H9 (cell line): ENCODE results near the gene AP3S1. TPM values are rescaled to one million over a fixed set of nuclear protein-coding genes. Genes with fewer than 3 reads are reported as not detected.

Experiments
- DNase-seq: peaks from one replicate; pipeline ENCODE4 v3.0.0-alpha.2; 2017
- H2AFZ ChIP-seq: one replicate; pipeline ENCODE4 v1.6.1; 2013; ENCODE audit warnings: mild to moderate bottlenecking, low read length, control low read depth, moderate library complexity
- H2AK5ac ChIP-seq: 2 replicates; pipeline ENCODE4 v1.6.1; 2013; ENCODE audit warnings: low read length, control low read depth, mixed read lengths; ENCODE audit not compliant: insufficient read length
- H2BK120ac ChIP-seq: one replicate; pipeline ENCODE4 v1.6.1; 2013; ENCODE audit warnings: low read depth, mild to moderate bottlenecking, low read length, control low read depth, inconsistent platforms; ENCODE audit not compliant: poor library complexity, severe bottlenecking
- H2BK12ac ChIP-seq: 2 replicates; pipeline ENCODE4 v1.6.1; 2013; ENCODE audit warnings: low read length, control low read depth, mixed read lengths, low read depth; ENCODE audit not compliant: insufficient read length
- H2BK15ac ChIP-seq: 2 replicates; pipeline ENCODE4 v1.6.1; 2013; ENCODE audit warnings: low read depth, low read length, control low read depth
- H2BK20ac ChIP-seq: one replicate; pipeline ENCODE4 v1.6.1; 2013; ENCODE audit warnings: low read depth, mild to moderate bottlenecking, low read length, control low read depth, inconsistent platforms; ENCODE audit not compliant: poor library complexity, severe bottlenecking
- H2BK5ac ChIP-seq: 2 replicates; pipeline ENCODE4 v1.6.1; 2013; ENCODE audit warnings: low read length, control low read depth, mixed read lengths; ENCODE audit not compliant: insufficient read length
- H3K14ac ChIP-seq: 2 replicates; pipeline ENCODE4 v1.6.1; 2013; ENCODE audit warnings: low read length, control low read depth; ENCODE audit not compliant: insufficient read depth
- H3K18ac ChIP-seq: 2 replicates; pipeline ENCODE4 v1.6.1; 2013; ENCODE audit warnings: low read depth, mild to moderate bottlenecking, mixed read lengths, low read length, control low read depth; ENCODE audit not compliant: insufficient read length
- H3K23ac ChIP-seq: 2 replicates; pipeline ENCODE4 v1.6.1; 2013; ENCODE audit warnings: low read length, control low read depth, mixed read lengths, low read depth; ENCODE audit not compliant: insufficient read length
- H3K23me2 ChIP-seq: 2 replicates; pipeline ENCODE4 v1.6.1; 2013; ENCODE audit warnings: low read depth, mild to moderate bottlenecking, mixed read lengths, low read length, control low read depth; ENCODE audit not compliant: insufficient read length, poor library complexity, severe bottlenecking
- H3K27ac ChIP-seq: 2 replicates; pipeline ENCODE4 v1.5.1; 2013; ENCODE audit warnings: low read length, control low read depth, mixed read lengths, low read depth; ENCODE audit not compliant: insufficient read length
- H3K27me3 ChIP-seq: 2 replicates; pipeline ENCODE4 v1.6.1; 2013; ENCODE audit warnings: low read length, control low read depth, inconsistent platforms; ENCODE audit not compliant: insufficient read depth
- H3K4ac ChIP-seq: 2 replicates; pipeline ENCODE4 v1.6.1; 2013; ENCODE audit warnings: low read depth, mild to moderate bottlenecking, control low read depth, inconsistent platforms, low read length, moderate library complexity
- H3K4me1 ChIP-seq: 2 replicates; pipeline ENCODE4 v1.6.1; 2013; ENCODE audit warnings: low read length, control low read depth, inconsistent platforms; ENCODE audit not compliant: insufficient read depth
- H3K4me2 ChIP-seq: 2 replicates; pipeline ENCODE4 v1.6.1; 2013; ENCODE audit warnings: low read length, control low read depth, mixed read lengths; ENCODE audit not compliant: insufficient read length, insufficient read depth
- H3K56ac ChIP-seq: 2 replicates; pipeline ENCODE4 v1.6.1; 2013; ENCODE audit warnings: low read depth, mild to moderate bottlenecking, mixed read lengths, low read length, control low read depth; ENCODE audit not compliant: insufficient read length
- H3K79me1 ChIP-seq: 2 replicates; pipeline ENCODE4 v1.6.1; 2013; ENCODE audit warnings: low read depth, mild to moderate bottlenecking, moderate library complexity, low read length, control low read depth, inconsistent platforms; ENCODE audit not compliant: insufficient read depth, poor library complexity, severe bottlenecking
- H3K79me2 ChIP-seq: 2 replicates; pipeline ENCODE4 v1.6.1; 2013; ENCODE audit warnings: low read length, control low read depth, inconsistent platforms; ENCODE audit not compliant: insufficient read depth
- H3K9ac ChIP-seq: 2 replicates; pipeline ENCODE4 v1.6.1; 2013; ENCODE audit warnings: low read length, control low read depth, mixed read lengths; ENCODE audit not compliant: insufficient read length; ENCODE audit errors: extremely low read depth
- H3K9me3 ChIP-seq: one replicate; pipeline ENCODE4 v1.6.1; 2013; ENCODE audit warnings: low read depth, low read length, inconsistent platforms; ENCODE audit not compliant: control insufficient read depth
- H3T11ph ChIP-seq: one replicate; pipeline ENCODE4 v1.6.1; 2013; ENCODE audit warnings: mild to moderate bottlenecking, low read length, control low read depth, inconsistent platforms
- H4K20me1 ChIP-seq: one replicate; pipeline ENCODE4 v1.6.1; 2013; ENCODE audit not compliant: control insufficient read depth, insufficient read length, insufficient read depth
- H4K5ac ChIP-seq: 2 replicates; pipeline ENCODE4 v1.6.1; 2013; ENCODE audit warnings: low read depth, mild to moderate bottlenecking, mixed read lengths, low read length, control low read depth; ENCODE audit not compliant: insufficient read length
- H4K8ac ChIP-seq: replicated peaks from 2 replicates; pipeline ENCODE4 v1.6.1; 2013; ENCODE audit warnings: low read length, control low read depth, mixed read lengths, low read depth; ENCODE audit not compliant: insufficient read length
- H4K91ac ChIP-seq: 2 replicates; pipeline ENCODE4 v1.6.1; 2013; ENCODE audit warnings: low read depth, mild to moderate bottlenecking, moderate library complexity, mixed read lengths, low read length, control low read depth; ENCODE audit not compliant: insufficient read length
- H3K27ac Mint-ChIP-seq, 3 experiments: 2 replicates in 2 of 3; 3 replicates in 1 of 3; pipeline ENCODE4 v1.8.0; 2020 to 2021; ENCODE audit warnings: mixed read lengths in 3 of 3, mild to moderate bottlenecking in 1 of 3, moderate library complexity in 1 of 3
- H3K27me3 Mint-ChIP-seq: 2 replicates; pipeline ENCODE4 v1.8.0; 2021; ENCODE audit warnings: low read depth, mild to moderate bottlenecking, moderate library complexity, mixed read lengths
- H3K36me3 Mint-ChIP-seq, 3 experiments: 2 replicates in 2 of 3; 3 replicates in 1 of 3; pipeline ENCODE4 v1.8.0; 2020 to 2021; ENCODE audit warnings: low read depth in 3 of 3, mixed read lengths in 3 of 3; ENCODE audit not compliant: insufficient read depth in 1 of 3
- H3K4me1 Mint-ChIP-seq, 2 experiments: 2 replicates each; pipeline ENCODE4 v1.8.0; 2020; ENCODE audit warnings: mixed read lengths in 2 of 2
- H3K4me3 Mint-ChIP-seq, 2 experiments: 2 replicates in 1 of 2; 3 replicates in 1 of 2; pipeline ENCODE4 v1.8.0; 2020 to 2021; ENCODE audit warnings: mild to moderate bottlenecking in 2 of 2, mixed read lengths in 2 of 2, moderate library complexity in 1 of 2
- H3K9me3 Mint-ChIP-seq, 2 experiments: 2 replicates in 1 of 2; 3 replicates in 1 of 2; pipeline ENCODE4 v1.8.0; 2020; ENCODE audit warnings: mild to moderate bottlenecking in 2 of 2, mixed read lengths in 2 of 2, moderate library complexity in 1 of 2
- CTCF ChIP-seq: fragments of 200-600 bp; sonication (generic); conservative IDR thresholded peaks from 3 replicates; pipeline ENCODE4 v1.8.0; 2021; ENCODE audit warnings: antibody characterized with exemption, mild to moderate bottlenecking
- WGBS: extraction: QIAGEN DNeasy Blood & Tissue Kit; methylation state at CpG from one replicate; pipeline ENCODE4 v1.1.7; 2013; ENCODE audit warnings: missing lambda C conversion rate, low lambda C conversion rate, mixed read lengths; ENCODE audit not compliant: insufficient read length; ENCODE audit errors: extremely low coverage; 5-methylcytosine and 5-hydroxymethylcytosine counted together
- total RNA-seq: library from RNA; stranded (reverse); gene quantifications from 2 replicates; pipeline ENCODE4 v1.2.1, GENCODE V29; 2021

AP3S1 gene
- total RNA-seq, 1 experiment from 2014 or later, result 78.4 TPM

GRCh38 chr5:115948091-115948534 is 106.4 kb downstream of the AP3S1 start:
- Histone ChIP-seq H2BK120ac (no peak overlapping the region), H3K23me2 (no peaks in the 10 kb centered on the region), H2BK20ac (no peak overlapping the region), H2BK5ac (no peak overlapping the region), H2AK5ac (no peak overlapping the region), H3K27ac (no peak overlapping the region), H3K14ac (no peak overlapping the region), H2BK12ac (no peak overlapping the region), H3K4ac (no peak overlapping the region), H4K8ac (no peak overlapping the region), H3K23ac (no peak overlapping the region), H3K27me3 (no peaks in the 10 kb centered on the region), H4K5ac (no peak overlapping the region), H4K20me1 (no peaks in the 10 kb centered on the region), H2AFZ (no peak overlapping the region), H3K4me1 (no peaks in the 10 kb centered on the region), H3K4me2 (no peak overlapping the region), H3K56ac (no peak overlapping the region), H4K91ac (no peak overlapping the region), H3K18ac (no peak overlapping the region), H2BK15ac (no peak overlapping the region), H3T11ph (no peak overlapping the region), H3K9me3 (no peaks in the 10 kb centered on the region), H3K79me2 (no peaks in the 10 kb centered on the region; the same call in 1 of the 2 replicates), H3K79me1 (no peaks in the 10 kb centered on the region), H3K9ac (no peak overlapping the region)
- no peak for DNase-seq
- Mint-ChIP-seq H3K4me3 (no peak overlapping the region), H3K4me1 (peaks cover 10 to 13% of the 10 kb centered on the region in 2 experiments), H3K27me3 (no peaks in the 10 kb centered on the region), H3K36me3 (no peaks in the 10 kb centered on the region), H3K27ac (no peak overlapping the region), H3K9me3 (no peaks in the 10 kb centered on the region)
- TF ChIP-seq CTCF, result no peak
- no CpG with 5 or more reads among the region's 3 CpGs for WGBS
